DND-41 (cell line): ENCODE measurements around the gene ZFAND6.

Experiments
- CTCF ChIP-seq: IDR thresholded peaks from 2 replicates; pipeline ENCODE4 v1.5.1; 2012; ENCODE audit warnings: borderline replicate concordance, low read length, moderate library complexity, mild to moderate bottlenecking; ENCODE audit not compliant: poor library complexity, severe bottlenecking; ENCODE audit errors: extremely low read depth
- EZH2 ChIP-seq: IDR thresholded peaks from 3 replicates; pipeline ENCODE4 v1.6.1; 2012; ENCODE audit warnings: borderline replicate concordance, low read depth, mild to moderate bottlenecking, moderate library complexity, low read length, inconsistent platforms; ENCODE audit not compliant: severe bottlenecking

GRCh38 chr15:80171787-80172186, 112.3 kb downstream of the ZFAND6 start:
- TF ChIP-seq CTCF = no peak
- no peak for TF ChIP-seq EZH2
